Inflammatory macrophage treated with lipopolysaccharide for 1 hour (primary cell): ENCODE measurements around the gene ZNF835.

Experiments
- DNase-seq, 2 donors: peaks; one replicate each; pipeline ENCODE4 v3.0.0-alpha.2; 2020 to 2022

Gene ZNF835

DNA sequence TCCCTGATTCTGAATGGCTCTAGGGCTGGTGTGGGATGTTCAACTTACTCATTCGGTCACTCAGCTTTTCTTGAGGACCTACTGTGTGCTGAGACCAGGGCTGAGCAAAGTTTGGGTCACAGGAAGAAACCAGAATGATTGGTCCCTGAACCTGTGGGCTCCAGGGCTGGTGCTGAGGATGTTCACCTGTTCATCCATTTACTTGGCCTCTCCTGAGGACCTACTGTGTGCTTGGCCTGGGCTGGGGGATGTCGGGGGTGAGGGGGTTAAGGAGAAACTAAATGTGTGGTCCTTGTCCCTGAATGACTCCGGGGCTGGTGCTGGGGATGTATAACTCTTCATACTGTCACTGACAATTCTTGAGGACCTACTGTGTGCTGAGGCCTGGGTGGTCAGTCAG is 10.3 kb downstream of the ZNF835 start:
- no peak for DNase-seq

DNA sequence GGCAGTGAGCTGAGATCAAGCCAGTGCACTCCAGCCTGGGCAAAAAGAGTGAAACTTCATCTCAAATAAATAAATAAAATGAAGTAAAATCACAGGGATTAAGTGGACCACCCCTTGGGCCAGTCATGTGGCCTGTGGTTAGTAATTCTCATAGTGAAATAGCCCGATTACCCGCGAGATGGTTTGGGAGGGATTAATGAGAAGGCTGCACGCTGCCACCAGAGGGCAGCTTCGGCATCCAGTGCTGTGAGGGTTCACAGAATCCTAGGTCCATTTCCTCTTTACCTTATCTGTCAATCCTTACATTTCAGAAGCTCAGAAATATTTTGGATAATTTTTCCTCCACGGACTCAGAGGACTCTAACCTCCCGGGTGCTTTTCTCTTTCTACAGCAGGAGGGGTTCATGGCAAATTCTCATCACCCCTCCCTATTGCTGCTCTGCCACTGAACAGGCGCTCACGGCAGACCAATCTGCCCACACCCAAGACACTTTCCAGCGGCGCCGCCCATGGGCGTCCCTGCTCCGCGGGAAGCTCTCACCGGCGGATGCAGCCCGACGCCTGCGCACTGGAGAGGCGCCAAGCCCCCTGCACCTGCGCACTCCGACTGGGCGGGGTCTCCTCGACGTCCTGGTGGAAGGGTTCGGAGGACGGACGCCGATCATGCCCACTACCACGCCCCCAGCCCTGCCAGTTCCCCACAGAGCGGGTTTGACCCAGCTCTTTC is 11.0 kb downstream of the ZNF835 start:
- no peak for DNase-seq

DNA sequence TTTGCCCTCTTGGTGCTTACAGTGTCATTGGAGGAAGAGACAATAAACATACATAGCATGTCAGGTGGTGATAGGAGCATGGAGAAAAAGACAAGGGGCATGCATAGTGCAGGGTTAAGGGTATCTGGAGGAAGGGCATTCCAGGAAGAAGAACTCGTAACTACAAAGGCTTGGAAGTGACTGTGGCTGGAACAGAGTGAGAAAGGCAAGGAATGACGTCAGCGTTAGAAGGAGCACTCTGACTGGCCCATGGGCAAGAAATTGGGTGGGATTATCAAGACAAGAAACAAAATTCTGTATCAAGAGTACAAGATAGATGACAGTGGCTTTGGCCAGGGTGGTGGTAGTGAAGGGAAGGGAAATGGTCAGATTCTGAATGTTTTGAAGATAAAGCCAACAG is 17.4 kb downstream of the ZNF835 start:
- no peak for DNase-seq

DNA sequence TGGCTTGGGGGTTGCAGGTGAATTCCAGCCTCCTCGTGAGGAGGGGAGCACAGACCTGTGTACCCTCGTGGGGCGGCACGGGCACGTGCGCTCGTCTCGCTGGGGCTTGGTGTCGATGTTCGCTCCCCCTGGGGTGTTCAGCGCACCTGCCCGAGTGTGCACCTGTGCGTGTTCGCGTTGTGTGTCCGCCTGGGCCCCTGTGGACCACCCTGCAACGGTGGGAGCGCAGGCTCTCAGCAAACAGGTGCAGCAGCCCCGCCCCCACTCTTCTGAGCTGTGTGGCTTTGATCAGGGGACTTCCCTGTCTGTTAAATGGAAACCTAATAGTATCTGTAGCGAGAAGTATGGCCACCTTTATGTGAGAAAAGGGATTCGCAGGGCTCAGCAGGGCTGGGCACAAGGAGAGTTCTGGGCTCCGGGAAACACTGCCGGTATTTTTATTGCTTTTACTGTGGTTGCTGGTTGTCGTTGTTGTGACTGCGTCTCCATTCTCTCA is 28.0 kb downstream of the ZNF835 start:
- DNase-seq = no peak

DNA sequence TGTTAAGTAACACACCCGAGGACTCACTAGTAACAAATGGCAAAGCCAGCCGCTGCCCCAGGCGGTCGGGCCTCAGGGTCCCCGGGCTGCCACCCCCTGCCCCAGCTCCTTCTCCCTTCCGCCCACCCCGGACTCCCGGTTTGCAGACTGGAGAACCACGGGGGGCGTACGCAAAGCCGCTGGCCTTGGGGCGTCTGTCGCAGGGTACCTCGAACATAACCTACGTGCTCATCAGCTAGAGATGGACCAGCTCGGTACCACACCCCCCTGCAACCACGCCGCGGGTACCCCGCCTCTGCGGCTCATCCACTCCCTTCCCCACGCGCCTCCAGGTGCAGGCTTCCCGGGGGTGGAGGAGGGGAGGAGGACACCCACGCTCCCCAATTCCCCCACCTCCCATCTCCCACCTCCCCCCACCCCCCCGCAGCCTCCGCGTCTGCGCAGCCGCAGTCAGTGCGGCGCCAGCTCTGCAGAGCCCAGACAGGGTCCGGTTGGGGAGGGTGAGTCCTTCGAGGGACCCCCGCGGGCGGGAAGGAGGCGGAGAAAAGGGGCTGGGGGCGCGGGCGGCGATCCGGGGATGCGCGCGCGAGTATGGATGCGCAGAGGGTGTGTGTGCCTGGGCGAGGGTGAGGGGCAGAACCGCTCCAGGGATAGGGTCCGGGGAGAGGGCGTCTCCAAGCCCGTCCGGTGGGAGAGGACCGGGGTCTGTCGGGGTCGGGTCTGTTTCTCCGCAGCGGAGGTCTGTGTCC is 28.7 kb downstream of the ZNF835 start, which contains the start of gene SMIM17:
Gene SMIM17, plus strand, starts transcription at position 449 of the 749 bp plus-strand sequence. CDS start 2,509 bp downstream, outside the sequence.
- DNase-seq = no peak

DNA sequence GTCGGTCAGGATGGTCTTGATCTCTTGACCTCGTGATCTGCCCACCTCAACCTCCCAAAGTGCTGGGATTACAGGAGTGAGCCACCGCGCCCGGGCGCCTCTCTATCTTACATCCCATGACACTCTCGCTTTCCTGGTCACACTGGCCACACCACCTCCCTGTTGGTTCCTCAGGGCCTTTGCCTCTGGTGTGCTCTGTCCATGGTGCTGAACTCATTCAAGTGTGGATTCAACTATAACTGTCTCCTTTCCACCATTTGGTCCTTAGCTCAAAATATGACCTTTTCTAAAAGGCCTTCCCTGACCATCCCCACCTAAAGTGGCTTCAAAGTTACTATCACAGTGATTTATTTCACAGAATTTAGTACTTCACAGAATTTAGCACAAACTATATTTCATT is 32.3 kb downstream of the ZNF835 start:
- DNase-seq = no peak

DNA sequence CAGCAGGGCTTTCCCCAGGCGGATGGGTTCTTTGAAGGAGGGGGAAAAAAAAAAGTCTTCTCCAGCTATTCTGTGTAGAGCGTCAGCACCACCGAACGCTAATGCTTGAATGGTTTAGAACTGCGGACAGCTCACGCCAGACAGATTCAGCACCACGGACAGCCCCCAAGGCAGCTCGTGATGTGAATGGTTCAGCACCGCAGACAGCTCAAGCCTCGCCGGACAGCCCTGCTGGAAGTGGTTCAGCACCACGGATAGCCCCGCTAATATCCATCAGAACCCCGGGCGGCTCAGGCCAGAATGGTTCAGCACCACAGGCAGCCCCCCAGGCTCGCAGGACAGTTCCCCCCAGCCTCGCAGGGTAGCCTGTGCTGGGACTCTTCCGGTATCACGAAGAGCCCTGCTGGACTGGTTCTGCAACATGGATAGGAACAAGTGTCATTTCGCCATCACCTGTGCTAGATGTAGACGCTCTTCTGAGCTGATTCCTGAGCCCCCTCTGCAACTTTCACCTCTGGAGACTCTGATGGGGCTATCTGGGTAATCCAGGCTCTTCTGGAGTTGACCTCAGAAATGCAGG is 33.5 kb downstream of the ZNF835 start:
- DNase-seq = peak; percentile 21 to 27

DNA sequence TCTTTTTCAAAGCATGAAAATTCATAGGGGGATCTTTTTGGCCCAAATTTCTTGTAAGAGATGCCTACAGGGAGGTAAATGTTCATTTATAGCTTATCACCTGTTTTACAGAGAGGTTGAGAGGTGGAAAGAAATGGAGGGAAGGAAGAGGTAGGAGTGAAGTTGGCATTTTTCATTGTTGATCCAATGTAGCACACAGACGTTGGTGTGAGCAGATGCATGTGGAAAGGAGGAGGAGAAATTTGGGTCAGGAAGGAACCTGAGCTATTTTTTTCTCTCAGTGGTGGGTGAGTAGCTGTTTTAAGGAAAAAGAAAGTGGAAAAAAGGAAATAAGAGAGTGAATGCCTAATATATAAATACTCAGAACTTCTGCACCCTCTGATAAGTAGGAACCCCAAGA is 38.5 kb downstream of the ZNF835 start:
- DNase-seq = no peak

DNA sequence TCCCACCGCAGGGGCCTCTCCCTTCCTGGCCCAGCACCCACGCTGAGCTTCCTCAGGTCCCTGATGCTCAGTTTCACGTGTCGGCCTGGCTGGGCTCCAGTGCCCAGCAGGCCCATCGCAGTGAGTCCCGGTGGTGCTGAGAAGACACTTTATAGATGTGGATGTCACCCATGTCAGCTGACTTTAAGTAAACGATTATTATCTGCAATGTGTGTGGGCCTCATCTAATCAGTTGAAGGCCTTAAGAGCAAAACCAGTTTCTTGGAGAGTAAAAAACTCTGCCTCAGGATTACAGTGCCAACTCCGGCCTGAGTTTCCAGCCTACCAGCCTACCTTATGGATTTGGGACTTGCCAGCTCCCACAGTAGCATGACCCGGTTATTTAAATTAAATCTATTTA is 45.8 kb downstream of the ZNF835 start:
- no peak for DNase-seq

DNA sequence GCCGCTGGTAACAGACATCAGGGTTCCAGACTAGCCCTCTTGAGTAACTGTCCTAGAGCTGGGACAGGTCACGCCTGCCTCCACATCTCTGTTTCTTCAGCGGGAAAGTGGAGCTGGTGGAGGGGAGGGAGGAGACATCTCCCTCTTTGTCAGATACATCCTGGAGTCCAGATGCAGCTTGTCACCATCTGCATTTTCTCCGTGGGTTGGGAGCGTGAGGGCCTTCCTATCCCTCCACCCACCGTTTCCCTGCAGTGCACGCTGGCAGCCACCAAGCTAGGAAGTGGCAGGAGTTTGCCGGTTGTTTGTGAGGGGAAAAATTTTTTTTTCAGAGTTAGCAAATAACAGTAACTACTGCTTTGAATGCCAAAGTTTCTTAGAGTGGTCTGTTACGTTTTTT is 48.6 kb downstream of the ZNF835 start:
- DNase-seq = no peak

DNA sequence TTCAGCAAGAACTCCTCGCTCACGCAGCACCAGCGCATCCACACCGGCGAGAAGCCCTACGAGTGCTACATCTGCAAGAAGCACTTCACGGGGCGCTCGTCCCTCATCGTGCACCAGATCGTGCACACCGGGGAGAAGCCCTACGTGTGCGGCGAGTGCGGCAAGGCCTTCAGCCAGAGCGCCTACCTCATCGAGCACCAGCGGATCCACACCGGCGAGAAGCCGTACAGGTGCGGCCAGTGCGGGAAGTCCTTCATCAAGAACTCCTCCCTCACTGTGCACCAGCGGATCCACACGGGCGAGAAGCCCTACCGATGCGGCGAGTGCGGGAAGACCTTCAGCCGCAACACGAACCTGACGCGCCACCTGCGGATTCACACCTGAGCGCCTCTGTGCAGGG is 49.2 kb downstream of the ZNF835 start:
- DNase-seq = no peak

DNA sequence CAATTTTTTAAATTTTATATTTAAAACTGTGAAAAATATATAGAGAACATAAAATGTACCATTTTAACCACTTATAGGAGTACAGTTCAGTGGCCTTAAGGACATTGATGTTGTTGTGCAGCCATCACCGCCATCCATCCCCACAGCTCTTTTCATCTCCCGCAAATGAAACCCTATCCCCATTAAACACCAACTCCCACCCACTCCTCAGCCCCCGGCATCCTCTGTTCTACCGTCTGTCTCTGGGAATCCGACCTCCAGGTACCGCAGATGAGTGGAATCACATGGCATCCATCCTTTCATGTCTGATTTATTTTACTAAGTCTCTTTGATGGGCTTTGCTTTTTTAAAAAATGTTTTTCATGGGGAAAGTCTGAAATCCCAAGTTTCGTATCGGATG is 52.4 kb downstream of the ZNF835 start:
- no peak for DNase-seq

DNA sequence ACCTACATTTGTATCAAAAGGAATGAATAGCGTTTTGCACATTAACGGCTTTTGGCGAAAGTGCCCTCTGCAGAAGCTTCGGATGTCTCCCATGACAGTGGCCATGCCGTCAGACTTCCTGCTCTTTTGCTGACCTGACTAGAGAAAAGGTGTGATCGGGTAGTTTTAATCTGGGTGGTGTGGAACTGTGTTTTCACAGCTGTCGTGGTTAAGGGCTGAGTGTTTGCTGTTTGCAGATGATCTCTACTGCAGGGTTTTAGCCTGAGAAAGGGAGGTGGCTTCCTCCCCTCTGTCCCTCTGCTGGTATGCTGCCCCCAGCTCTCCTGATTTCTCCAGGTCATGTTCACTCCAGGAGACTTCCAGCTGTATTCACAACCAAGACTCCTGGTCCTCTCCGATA is 54.0 kb downstream of the ZNF835 start:
- DNase-seq = no peak

DNA sequence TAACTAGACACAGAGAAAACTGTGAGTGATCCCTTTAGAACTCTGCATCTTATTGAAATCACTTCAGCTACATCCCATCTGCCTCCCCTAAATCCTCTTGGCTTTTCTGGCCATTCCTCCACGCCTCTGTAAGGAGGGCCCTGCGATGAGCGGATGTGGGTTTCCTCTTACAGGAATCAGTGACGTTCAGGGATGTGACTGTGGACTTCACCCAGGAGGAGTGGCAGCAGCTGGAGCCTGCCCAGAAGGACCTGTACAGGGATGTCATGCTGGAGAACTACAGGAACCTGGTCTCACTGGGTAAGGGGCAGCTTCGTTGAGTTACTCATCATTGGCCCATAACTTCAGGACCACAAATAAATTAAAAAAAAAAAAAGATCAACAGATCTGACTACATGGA is 57.9 kb downstream of the ZNF835 start:
- DNase-seq = no peak

DNA sequence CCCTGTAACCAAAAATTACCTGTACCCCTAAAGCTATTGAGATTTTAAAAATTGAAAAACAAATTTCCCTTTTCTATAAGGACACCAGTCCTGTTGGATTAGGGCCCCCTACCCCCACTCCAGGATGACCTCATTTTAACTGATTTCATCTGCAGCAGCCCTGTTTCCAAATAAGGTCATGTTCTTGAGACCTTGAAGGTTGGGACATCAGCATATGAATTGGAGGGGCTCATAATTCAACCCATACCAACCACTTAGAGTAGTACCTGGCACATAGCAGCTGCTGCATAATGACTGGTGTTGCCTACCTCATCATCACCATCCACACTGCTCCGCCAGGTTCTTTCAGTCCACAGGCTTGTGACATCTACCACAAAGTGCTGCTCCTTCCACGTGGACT is 58.8 kb downstream of the ZNF835 start:
- DNase-seq = no peak
